Measurements from ENCODE around the gene IFFO2. TPM values are rescaled to one million over a fixed set of nuclear protein-coding genes. Genes with fewer than 3 reads are reported as not detected.

Gene IFFO2
- total and polyA plus RNA-seq, 2 of the 13 experiments (the other 11 are each of a cell fraction or from before 2014, with no cell fraction given): 7.3 to 16.7 TPM

DNA sequence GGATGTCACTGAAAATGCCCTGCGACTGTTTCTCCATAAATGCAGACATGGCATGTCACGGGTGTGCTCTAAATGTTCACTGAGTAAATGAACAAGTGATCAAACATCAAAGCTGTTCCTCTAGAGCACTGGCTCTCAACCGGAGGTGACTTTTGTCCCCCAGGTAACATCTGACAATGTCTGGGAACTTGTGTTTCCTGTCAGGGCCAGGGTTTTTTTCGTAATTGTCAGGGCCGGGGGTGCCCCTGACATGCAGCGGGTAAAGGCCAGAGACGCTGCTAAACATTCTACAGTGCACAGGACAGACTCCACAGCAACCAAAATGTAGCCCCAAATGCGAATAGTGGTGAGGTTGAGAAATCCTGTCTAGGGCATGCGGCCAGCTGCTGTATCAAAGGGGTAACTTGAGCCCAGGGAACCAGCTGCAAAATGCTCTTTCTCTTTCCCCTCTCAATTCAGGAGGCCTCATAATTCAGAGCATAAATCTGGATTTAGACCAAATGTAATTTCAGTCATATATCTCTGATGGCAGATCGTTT lies 56.1 kb downstream of the IFFO2 start (continued):
- TF ChIP-seq PCBP2 (optimal IDR thresholded peaks at IDR 0.05; ENCODE audit: low read depth, low read length, poor library complexity, severe bottlenecking): no peak
- TF ChIP-seq, protein P1, sequence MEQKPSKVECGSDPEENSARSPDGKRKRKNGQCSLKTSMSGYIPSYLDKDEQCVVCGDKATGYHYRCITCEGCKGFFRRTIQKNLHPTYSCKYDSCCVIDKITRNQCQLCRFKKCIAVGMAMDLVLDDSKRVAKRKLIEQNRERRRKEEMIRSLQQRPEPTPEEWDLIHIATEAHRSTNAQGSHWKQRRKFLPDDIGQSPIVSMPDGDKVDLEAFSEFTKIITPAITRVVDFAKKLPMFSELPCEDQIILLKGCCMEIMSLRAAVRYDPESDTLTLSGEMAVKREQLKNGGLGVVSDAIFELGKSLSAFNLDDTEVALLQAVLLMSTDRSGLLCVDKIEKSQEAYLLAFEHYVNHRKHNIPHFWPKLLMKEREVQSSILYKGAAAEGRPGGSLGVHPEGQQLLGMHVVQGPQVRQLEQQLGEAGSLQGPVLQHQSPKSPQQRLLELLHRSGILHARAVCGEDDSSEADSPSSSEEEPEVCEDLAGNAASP (CRISPR knock-in tag; IDR thresholded peaks at IDR 0.05; ENCODE audit: borderline replicate concordance): peak; percentile 92
- TF ChIP-seq, protein P2, sequence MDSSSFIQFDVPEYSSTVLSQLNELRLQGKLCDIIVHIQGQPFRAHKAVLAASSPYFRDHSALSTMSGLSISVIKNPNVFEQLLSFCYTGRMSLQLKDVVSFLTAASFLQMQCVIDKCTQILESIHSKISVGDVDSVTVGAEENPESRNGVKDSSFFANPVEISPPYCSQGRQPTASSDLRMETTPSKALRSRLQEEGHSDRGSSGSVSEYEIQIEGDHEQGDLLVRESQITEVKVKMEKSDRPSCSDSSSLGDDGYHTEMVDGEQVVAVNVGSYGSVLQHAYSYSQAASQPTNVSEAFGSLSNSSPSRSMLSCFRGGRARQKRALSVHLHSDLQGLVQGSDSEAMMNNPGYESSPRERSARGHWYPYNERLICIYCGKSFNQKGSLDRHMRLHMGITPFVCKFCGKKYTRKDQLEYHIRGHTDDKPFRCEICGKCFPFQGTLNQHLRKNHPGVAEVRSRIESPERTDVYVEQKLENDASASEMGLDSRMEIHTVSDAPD (CRISPR knock-in tag; IDR thresholded peaks at IDR 0.05): 0 out of 2 replicates have a peak, but pooled peaks have one; percentile 23
- no peak for TF ChIP-seq ZNF660 (CRISPR knock-in tag; IDR thresholded peaks at IDR 0.05; ENCODE audit: borderline replicate concordance, low read depth)
- TF ChIP-seq, protein P3, sequence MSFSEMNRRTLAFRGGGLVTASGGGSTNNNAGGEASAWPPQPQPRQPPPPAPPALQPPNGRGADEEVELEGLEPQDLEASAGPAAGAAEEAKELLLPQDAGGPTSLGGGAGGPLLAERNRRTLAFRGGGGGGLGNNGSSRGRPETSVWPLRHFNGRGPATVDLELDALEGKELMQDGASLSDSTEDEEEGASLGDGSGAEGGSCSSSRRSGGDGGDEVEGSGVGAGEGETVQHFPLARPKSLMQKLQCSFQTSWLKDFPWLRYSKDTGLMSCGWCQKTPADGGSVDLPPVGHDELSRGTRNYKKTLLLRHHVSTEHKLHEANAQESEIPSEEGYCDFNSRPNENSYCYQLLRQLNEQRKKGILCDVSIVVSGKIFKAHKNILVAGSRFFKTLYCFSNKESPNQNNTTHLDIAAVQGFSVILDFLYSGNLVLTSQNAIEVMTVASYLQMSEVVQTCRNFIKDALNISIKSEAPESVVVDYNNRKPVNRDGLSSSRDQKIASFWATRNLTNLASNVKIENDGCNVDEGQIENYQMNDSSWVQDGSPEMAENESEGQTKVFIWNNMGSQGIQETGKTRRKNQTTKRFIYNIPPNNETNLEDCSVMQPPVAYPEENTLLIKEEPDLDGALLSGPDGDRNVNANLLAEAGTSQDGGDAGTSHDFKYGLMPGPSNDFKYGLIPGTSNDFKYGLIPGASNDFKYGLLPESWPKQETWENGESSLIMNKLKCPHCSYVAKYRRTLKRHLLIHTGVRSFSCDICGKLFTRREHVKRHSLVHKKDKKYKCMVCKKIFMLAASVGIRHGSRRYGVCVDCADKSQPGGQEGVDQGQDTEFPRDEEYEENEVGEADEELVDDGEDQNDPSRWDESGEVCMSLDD (CRISPR knock-in tag; IDR thresholded peaks at IDR 0.05; ENCODE audit: borderline replicate concordance): no peak
- TF ChIP-seq ZNF629 (CRISPR knock-in tag; conservative IDR thresholded peaks at IDR 0.05): peak; percentile 25; the same call in 1 of the 2 replicates
- TF ChIP-seq HES4 (CRISPR knock-in tag; IDR thresholded peaks at IDR 0.05; ENCODE audit: borderline replicate concordance): no peak
- TF ChIP-seq, protein P4, sequence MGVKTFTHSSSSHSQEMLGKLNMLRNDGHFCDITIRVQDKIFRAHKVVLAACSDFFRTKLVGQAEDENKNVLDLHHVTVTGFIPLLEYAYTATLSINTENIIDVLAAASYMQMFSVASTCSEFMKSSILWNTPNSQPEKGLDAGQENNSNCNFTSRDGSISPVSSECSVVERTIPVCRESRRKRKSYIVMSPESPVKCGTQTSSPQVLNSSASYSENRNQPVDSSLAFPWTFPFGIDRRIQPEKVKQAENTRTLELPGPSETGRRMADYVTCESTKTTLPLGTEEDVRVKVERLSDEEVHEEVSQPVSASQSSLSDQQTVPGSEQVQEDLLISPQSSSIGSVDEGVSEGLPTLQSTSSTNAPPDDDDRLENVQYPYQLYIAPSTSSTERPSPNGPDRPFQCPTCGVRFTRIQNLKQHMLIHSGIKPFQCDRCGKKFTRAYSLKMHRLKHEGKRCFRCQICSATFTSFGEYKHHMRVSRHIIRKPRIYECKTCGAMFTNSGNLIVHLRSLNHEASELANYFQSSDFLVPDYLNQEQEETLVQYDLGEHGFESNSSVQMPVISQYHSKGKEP (CRISPR knock-in tag; IDR thresholded peaks at IDR 0.05): no peak
- TF ChIP-seq, protein P5, sequence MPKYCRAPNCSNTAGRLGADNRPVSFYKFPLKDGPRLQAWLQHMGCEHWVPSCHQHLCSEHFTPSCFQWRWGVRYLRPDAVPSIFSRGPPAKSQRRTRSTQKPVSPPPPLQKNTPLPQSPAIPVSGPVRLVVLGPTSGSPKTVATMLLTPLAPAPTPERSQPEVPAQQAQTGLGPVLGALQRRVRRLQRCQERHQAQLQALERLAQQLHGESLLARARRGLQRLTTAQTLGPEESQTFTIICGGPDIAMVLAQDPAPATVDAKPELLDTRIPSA (CRISPR knock-in tag; IDR thresholded peaks at IDR 0.05; ENCODE audit: borderline replicate concordance): no peak
- TF ChIP-seq SP4 (CRISPR knock-in tag; IDR thresholded peaks at IDR 0.05): peak; percentile 39; the same call in 1 of the 2 replicates
- TF ChIP-seq, protein P6, sequence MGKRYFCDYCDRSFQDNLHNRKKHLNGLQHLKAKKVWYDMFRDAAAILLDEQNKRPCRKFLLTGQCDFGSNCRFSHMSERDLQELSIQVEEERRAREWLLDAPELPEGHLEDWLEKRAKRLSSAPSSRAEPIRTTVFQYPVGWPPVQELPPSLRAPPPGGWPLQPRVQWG (CRISPR knock-in tag; IDR thresholded peaks at IDR 0.05; ENCODE audit: borderline replicate concordance, low read depth): no peak
- TF ChIP-seq, protein P7, sequence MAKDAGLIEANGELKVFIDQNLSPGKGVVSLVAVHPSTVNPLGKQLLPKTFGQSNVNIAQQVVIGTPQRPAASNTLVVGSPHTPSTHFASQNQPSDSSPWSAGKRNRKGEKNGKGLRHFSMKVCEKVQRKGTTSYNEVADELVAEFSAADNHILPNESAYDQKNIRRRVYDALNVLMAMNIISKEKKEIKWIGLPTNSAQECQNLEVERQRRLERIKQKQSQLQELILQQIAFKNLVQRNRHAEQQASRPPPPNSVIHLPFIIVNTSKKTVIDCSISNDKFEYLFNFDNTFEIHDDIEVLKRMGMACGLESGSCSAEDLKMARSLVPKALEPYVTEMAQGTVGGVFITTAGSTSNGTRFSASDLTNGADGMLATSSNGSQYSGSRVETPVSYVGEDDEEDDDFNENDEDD (CRISPR knock-in tag; IDR thresholded peaks at IDR 0.05; ENCODE audit: borderline replicate concordance): no peak
- no peak for TF ChIP-seq FOXC1 (CRISPR knock-in tag; IDR thresholded peaks at IDR 0.05; ENCODE audit: borderline replicate concordance)
- no peak for TF ChIP-seq ZNF354B (CRISPR knock-in tag; IDR thresholded peaks at IDR 0.05)
- no peak for TF ChIP-seq ZBTB7A (CRISPR knock-in tag; IDR thresholded peaks at IDR 0.05)
- TF ChIP-seq ZEB1 (IDR thresholded peaks at IDR 0.05; ENCODE audit: insufficient replicate concordance, low read depth): no peak
- TF ChIP-seq IRX3 (CRISPR knock-in tag; IDR thresholded peaks at IDR 0.05; ENCODE audit: borderline replicate concordance, low read depth): no peak
